HepG2 (cell line): ENCODE measurements around the gene TPRN. TPM values are rescaled to one million over a fixed set of nuclear protein-coding genes. Genes with fewer than 3 reads are reported as not detected.
A peak's percentile ranks its signal among the peaks of the same experiment; 100 is the strongest.

Source experiments
- ARNT2 ChIP-seq: sonication (generic); formaldehyde crosslinking; IDR thresholded peaks from 2 replicates; pipeline ENCODE4 v1.8.0; 2022; ENCODE audit warnings: mild to moderate bottlenecking, low read depth, missing genetic modification reagents, moderate library complexity
- CBX5 ChIP-seq: sonication (generic); formaldehyde crosslinking; IDR thresholded peaks from 2 replicates; pipeline ENCODE4 v1.4.0; 2020; ENCODE audit warnings: missing genetic modification reagents, borderline replicate concordance
- DR1 ChIP-seq: sonication (generic); formaldehyde crosslinking; IDR thresholded peaks from 2 replicates; pipeline ENCODE4 v1.8.0; 2021; ENCODE audit warnings: mild to moderate bottlenecking, missing genetic modification reagents, inconsistent platforms
- MTF1 ChIP-seq: sonication (generic); formaldehyde crosslinking; IDR thresholded peaks from 2 replicates; pipeline ENCODE4 v1.5.0; 2020; ENCODE audit warnings: missing genetic modification reagents
- NAIF1 ChIP-seq: sonication (generic); formaldehyde crosslinking; IDR thresholded peaks from 2 replicates; pipeline ENCODE4 v1.5.0; 2020; ENCODE audit warnings: mild to moderate bottlenecking, missing genetic modification reagents, borderline replicate concordance
- RFX5 ChIP-seq: IDR thresholded peaks from 2 replicates; pipeline ENCODE4 v1.6.1; 2011; ENCODE audit warnings: low read depth, low read length, improper control_type of control experiment
- SP4 ChIP-seq: sonication (generic); formaldehyde crosslinking; IDR thresholded peaks from 2 replicates; pipeline ENCODE4 v1.8.1; 2023; ENCODE audit warnings: mild to moderate bottlenecking, missing genetic modification reagents
- ZBTB3 ChIP-seq: sonication (generic); formaldehyde crosslinking; IDR thresholded peaks from 2 replicates; pipeline ENCODE4 v1.4.0; 2020; ENCODE audit warnings: low read depth, mild to moderate bottlenecking, moderate library complexity, missing genetic modification reagents, borderline replicate concordance
- ZBTB7A ChIP-seq: sonication (generic); formaldehyde crosslinking; IDR thresholded peaks from 2 replicates; pipeline ENCODE4 v1.8.0; 2022; ENCODE audit warnings: mild to moderate bottlenecking, missing genetic modification reagents
- ZFP90 ChIP-seq: sonication (generic); formaldehyde crosslinking; IDR thresholded peaks from 2 replicates; pipeline ENCODE4 v1.8.0; 2022; ENCODE audit warnings: missing genetic modification reagents, mild to moderate bottlenecking, inconsistent platforms, borderline replicate concordance
- ZFX ChIP-seq: sonication (generic); formaldehyde crosslinking; IDR thresholded peaks from 2 replicates; pipeline ENCODE4 v1.4.0; 2020; ENCODE audit warnings: mild to moderate bottlenecking, low read depth, missing genetic modification reagents, moderate library complexity
- ZIK1 ChIP-seq: sonication (generic); formaldehyde crosslinking; IDR thresholded peaks from 2 replicates; pipeline ENCODE4 v1.5.0; 2020; ENCODE audit warnings: mild to moderate bottlenecking, low read depth, missing genetic modification reagents, borderline replicate concordance
- ZNF501 ChIP-seq: sonication (generic); formaldehyde crosslinking; IDR thresholded peaks from 2 replicates; pipeline ENCODE4 v1.5.1; 2020; ENCODE audit warnings: mild to moderate bottlenecking, moderate library complexity, missing genetic modification reagents
- ZNF550 ChIP-seq: sonication (generic); formaldehyde crosslinking; IDR thresholded peaks from 2 replicates; pipeline ENCODE4 v1.4.0; 2020; ENCODE audit warnings: mild to moderate bottlenecking, missing genetic modification reagents, borderline replicate concordance
- ZNF552 ChIP-seq: sonication (generic); formaldehyde crosslinking; IDR thresholded peaks from 2 replicates; pipeline ENCODE4 v1.9.0; 2022; ENCODE audit warnings: missing genetic modification reagents, mild to moderate bottlenecking, borderline replicate concordance
- ZNF619 ChIP-seq: sonication (generic); formaldehyde crosslinking; IDR thresholded peaks from 2 replicates; pipeline ENCODE4 v1.4.0; 2020; ENCODE audit warnings: mild to moderate bottlenecking, missing genetic modification reagents
- ZNF672 ChIP-seq: sonication (generic); formaldehyde crosslinking; IDR thresholded peaks from 2 replicates; pipeline ENCODE4 v1.8.1; 2022; ENCODE audit warnings: missing genetic modification reagents
- polyA plus RNA-seq, 8 experiments: library from polyadenylated mRNA; depleted of rRNA in 3 of 8; stranded (reverse) in 7 of 8; unstranded in 1 of 8; fragments of >200 nt; fragmentation: Illumina TruSeq in 4 of 8; extraction: Trizol in 4 of 8; gene quantifications; 2 replicates each; pipeline versions ENCODE4 v1.2.1 to v1.2.3, GENCODE V29; 2011 to 2016; ENCODE audit warnings: low read depth in 4 of 8, missing spikeins in 1 of 8, mixed read lengths in 1 of 8; ENCODE audit not compliant: insufficient read depth in 1 of 8
- total RNA-seq, 5 experiments: library from RNA; depleted of rRNA; stranded (reverse); fragments of >200 nt; fragmentation: Illumina TruSeq; extraction: Trizol; gene quantifications; 2 replicates each; pipeline ENCODE4 v1.2.3, GENCODE V29; 2016; ENCODE audit warnings: low read depth in 1 of 5
- TF ChIP-seq, protein P1 (sequence below): sonication (generic); formaldehyde crosslinking; IDR thresholded peaks from 2 replicates; pipeline ENCODE4 v1.8.0; 2022; ENCODE audit warnings: missing genetic modification reagents, mild to moderate bottlenecking, inconsistent platforms, borderline replicate concordance
- TF ChIP-seq, protein P2 (sequence below): sonication (generic); formaldehyde crosslinking; IDR thresholded peaks from 2 replicates; pipeline ENCODE4 v1.4.0; 2020; ENCODE audit warnings: missing genetic modification reagents
- TF ChIP-seq, protein P3 (sequence below): sonication (generic); formaldehyde crosslinking; IDR thresholded peaks from 2 replicates; pipeline ENCODE4 v1.5.0; 2020; ENCODE audit warnings: missing genetic modification reagents, mild to moderate bottlenecking, borderline replicate concordance
- TF ChIP-seq, protein P4 (sequence below): sonication (generic); formaldehyde crosslinking; IDR thresholded peaks from 2 replicates; pipeline ENCODE4 v1.8.0; 2022; ENCODE audit warnings: mild to moderate bottlenecking, missing genetic modification reagents
- TF ChIP-seq, protein P5 (sequence below): conservative IDR thresholded peaks from 2 replicates; pipeline ENCODE4 v1.6.1; 2018; ENCODE audit warnings: missing genetic modification reagents

The TPRN gene
- total and polyA plus RNA-seq, 2 of the 13 experiments (the other 11 are each of a cell fraction or from before 2014, with no cell fraction given) = 10.1 to 19.2 TPM

DNA sequence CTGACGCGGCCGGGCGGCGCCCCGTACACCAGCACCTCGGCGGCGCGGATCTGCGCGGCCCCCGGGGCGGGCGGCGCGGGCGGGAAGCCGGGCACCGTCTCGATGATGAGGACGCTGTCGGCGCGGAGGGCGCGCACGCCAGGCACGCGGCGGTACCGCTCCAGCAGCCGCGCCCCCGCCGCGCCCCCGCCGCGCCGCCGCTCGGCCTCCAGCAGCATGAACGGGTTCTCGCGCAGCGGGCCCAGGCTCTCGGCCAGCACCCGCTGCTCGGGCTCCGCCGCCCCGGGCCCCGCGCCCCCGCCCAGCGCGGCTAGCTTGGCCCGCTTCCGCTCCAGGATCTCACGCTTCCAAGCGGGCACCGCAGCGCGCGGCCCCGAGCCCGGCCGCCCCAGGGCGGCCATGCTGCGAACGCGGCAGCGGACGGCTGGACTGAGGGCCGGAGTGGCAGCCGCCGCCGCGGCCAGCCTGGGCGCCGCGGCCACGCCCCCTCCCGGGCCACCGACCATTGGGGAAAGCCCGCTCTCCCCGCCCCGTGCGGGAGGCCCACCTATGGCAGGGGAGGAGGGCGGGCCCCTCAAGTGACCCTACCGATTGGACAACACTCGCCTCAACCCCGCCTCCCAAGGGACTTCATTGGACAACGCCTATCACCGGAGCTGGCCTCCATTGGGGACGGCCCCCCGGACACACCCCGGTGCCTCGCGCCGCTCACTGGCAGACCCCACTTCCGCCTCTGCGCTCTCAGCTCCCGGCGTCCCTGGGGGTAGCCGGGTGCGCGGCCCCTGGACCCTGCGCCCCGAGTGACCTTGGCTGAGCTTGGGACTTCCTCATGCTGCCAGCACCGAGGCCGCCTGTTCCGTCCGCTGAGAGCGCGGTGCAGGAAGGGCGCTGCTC is at the start of gene TPRN (continued):
- TF ChIP-seq, protein P1, sequence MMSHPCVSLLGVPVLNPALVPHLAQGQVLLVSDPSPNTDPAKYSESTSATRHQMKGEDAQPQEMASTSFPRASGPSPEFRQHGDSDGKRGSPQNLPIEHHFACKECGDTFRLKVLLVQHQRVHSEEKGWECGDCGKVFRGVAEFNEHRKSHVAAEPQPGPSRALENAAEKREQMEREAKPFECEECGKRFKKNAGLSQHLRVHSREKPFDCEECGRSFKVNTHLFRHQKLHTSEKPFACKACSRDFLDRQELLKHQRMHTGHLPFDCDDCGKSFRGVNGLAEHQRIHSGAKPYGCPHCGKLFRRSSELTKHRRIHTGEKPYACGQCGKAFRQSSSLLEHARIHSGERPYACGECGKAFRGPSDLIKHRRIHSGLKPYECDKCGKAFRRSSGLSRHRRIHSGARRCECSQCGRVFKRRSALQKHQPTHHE (CRISPR knock-in tag) = no peak
- TF ChIP-seq ZFX (CRISPR knock-in tag) (peak; percentile 74), DR1 (CRISPR knock-in tag) (peak; percentile 44), CBX5 (CRISPR knock-in tag) (0 out of 2 replicates have a peak, but pooled peaks have one; percentile 28), ZIK1 (CRISPR knock-in tag) (no peak), SP4 (CRISPR knock-in tag) (peak; percentile 94), NAIF1 (no peak), ZNF672 (CRISPR knock-in tag) (no peak), ZNF550 (CRISPR knock-in tag) (no peak), ARNT2 (CRISPR knock-in tag) (peak; percentile 74), MTF1 (0 out of 2 replicates have a peak, but pooled peaks have one; percentile 16), ZNF552 (CRISPR knock-in tag) (no peak), ZBTB7A (peak; percentile 85; the same call in 1 of the 2 replicates), ZBTB3 (CRISPR knock-in tag) (no peak), RFX5 (0 out of 2 replicates have a peak, but pooled peaks have one; percentile 36), ZNF501 (CRISPR knock-in tag) (peak; percentile 84; the same call in 1 of the 2 replicates), ZNF619 (no peak), ZFP90 (CRISPR knock-in tag) (peak; percentile 63; the same call in 1 of the 2 replicates)
- TF ChIP-seq, protein P2, sequence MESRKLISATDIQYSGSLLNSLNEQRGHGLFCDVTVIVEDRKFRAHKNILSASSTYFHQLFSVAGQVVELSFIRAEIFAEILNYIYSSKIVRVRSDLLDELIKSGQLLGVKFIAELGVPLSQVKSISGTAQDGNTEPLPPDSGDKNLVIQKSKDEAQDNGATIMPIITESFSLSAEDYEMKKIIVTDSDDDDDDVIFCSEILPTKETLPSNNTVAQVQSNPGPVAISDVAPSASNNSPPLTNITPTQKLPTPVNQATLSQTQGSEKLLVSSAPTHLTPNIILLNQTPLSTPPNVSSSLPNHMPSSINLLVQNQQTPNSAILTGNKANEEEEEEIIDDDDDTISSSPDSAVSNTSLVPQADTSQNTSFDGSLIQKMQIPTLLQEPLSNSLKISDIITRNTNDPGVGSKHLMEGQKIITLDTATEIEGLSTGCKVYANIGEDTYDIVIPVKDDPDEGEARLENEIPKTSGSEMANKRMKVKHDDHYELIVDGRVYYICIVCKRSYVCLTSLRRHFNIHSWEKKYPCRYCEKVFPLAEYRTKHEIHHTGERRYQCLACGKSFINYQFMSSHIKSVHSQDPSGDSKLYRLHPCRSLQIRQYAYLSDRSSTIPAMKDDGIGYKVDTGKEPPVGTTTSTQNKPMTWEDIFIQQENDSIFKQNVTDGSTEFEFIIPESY (CRISPR knock-in tag) = no peak; the same call in 1 of the 2 replicates
- TF ChIP-seq, protein P3, sequence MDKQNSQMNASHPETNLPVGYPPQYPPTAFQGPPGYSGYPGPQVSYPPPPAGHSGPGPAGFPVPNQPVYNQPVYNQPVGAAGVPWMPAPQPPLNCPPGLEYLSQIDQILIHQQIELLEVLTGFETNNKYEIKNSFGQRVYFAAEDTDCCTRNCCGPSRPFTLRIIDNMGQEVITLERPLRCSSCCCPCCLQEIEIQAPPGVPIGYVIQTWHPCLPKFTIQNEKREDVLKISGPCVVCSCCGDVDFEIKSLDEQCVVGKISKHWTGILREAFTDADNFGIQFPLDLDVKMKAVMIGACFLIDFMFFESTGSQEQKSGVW (CRISPR knock-in tag) = no peak
- TF ChIP-seq, protein P4, sequence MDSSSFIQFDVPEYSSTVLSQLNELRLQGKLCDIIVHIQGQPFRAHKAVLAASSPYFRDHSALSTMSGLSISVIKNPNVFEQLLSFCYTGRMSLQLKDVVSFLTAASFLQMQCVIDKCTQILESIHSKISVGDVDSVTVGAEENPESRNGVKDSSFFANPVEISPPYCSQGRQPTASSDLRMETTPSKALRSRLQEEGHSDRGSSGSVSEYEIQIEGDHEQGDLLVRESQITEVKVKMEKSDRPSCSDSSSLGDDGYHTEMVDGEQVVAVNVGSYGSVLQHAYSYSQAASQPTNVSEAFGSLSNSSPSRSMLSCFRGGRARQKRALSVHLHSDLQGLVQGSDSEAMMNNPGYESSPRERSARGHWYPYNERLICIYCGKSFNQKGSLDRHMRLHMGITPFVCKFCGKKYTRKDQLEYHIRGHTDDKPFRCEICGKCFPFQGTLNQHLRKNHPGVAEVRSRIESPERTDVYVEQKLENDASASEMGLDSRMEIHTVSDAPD = peak; percentile 70; the same call in 1 of the 2 replicates
- TF ChIP-seq, protein P5, sequence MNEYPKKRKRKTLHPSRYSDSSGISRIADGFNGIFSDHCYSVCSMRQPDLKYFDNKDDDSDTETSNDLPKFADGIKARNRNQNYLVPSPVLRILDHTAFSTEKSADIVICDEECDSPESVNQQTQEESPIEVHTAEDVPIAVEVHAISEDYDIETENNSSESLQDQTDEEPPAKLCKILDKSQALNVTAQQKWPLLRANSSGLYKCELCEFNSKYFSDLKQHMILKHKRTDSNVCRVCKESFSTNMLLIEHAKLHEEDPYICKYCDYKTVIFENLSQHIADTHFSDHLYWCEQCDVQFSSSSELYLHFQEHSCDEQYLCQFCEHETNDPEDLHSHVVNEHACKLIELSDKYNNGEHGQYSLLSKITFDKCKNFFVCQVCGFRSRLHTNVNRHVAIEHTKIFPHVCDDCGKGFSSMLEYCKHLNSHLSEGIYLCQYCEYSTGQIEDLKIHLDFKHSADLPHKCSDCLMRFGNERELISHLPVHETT (CRISPR knock-in tag) = peak; percentile 94
